Measurements from ENCODE around the gene LRP1. TPM values are rescaled to one million over a fixed set of nuclear protein-coding genes. Genes with fewer than 3 reads are reported as not detected.

Gene LRP1
- total and polyA plus RNA-seq, 2 experiments from 2014 or later = 26.6 to 145 TPM

DNA sequence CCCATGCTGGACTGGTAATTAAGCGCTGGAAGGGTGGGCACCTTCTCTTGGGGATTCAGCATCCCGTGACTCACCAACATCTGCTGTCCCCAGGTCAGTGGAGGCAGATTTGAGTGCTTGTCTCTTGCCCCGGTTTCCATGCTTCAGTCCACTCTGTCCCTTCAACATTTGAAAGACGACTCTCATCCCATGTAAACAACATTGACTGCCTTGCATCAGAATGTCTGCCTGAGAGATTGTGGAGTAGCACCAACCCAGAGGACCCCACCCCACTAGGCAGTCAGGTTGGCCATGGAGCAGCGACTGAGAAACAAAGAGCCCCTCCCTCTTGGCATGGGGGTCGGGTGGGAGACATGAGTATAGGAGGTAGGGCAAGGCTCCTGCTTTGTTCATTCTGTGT lies 127.6 kb downstream of the LRP1 start:
- no peak overlapping the region for H3K4me3 Mint-ChIP-seq

DNA sequence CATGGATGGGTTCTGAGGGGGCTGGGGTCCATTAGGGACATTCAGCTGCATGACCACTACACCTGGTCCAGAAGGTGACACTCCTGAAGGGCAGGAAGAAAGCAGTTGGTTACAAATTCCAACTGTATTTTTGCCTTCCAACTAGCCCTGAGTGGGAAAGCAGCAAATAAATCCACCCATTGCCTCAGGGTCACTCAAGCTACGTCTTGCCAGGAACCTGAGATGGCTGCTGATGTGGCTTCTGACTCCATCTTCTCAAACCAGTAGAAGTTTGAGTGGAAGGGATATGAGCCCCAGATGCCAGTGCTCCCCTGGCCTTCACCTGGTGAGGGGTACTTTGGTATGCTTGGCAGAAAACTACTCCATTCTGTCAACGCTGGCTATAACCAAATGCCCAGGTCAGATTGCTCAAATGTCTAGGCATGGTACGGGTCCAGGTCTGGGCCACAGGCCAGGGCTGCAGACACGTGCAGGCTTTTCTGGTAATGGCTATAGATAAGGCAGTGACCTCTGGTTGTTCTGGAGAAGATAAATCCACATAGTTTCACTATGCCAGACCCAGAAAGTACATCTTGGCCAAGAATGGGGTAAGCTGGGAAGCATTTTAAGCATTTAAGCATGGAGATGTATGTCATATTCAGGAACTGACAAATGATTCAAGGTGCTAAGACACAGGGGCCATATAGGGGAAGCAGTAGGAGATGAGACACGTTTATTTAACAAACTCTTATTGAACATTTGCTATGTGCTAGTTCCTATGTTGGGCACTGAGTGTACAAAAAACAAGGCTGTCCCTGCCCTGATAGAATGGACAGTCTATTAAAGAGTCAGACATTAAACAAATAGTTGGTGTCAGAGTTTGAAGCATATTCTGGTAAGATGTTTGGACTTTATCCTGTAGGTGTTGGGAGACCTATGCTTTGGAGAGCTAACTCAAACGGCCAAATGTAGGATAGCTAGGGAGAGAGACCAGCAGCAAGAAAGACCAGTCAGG lies 131.0 kb downstream of the LRP1 start:
- Mint-ChIP-seq H3K4me1 (peaks cover 18% of the 10 kb centered on the region), H3K36me3 (ENCODE audit: low read depth) (peaks cover 5% of the 10 kb centered on the region; the same call in 1 of the 3 replicates), H3K9me3 (no peaks in the 10 kb centered on the region), H3K4me3 (no peak overlapping the region), H3K27me3 (ENCODE audit: insufficient read depth, low read depth, poor library complexity) (peaks cover 9% of the 10 kb centered on the region), H3K27ac (no peak overlapping the region)
- Histone ChIP-seq H3K4me3 (no peak overlapping the region), H3K79me2 (replicated peaks; ENCODE audit: insufficient read depth) (no peaks in the 10 kb centered on the region), H4K20me1 (replicated peaks; ENCODE audit: insufficient read depth) (no peaks in the 10 kb centered on the region), H2AFZ (no peak overlapping the region), H3K36me3 (ENCODE audit: insufficient read depth) (no peaks in the 10 kb centered on the region), H3K4me2 (no peak overlapping the region), H3K27me3 (ENCODE audit: insufficient read depth) (no peaks in the 10 kb centered on the region), H3K9me2 (ENCODE audit: insufficient read depth) (no peaks in the 10 kb centered on the region), H3F3A (replicated peaks; ENCODE audit: low read depth) (no peaks in the 10 kb centered on the region), H3K27ac (ENCODE audit: low read depth) (no peak overlapping the region), H3K4me1 (ENCODE audit: insufficient read depth) (peaks cover 16% of the 10 kb centered on the region)
- DNase-seq (ENCODE audit: low spot score) (no peak), ATAC-seq (no peak)
- TF ChIP-seq CREB1 (CRISPR knock-in tag; IDR thresholded peaks at IDR 0.05; ENCODE audit: low read depth) (no peak), EZH2 (IDR thresholded peaks at IDR 0.05; ENCODE audit: low read depth, unreplicated experiment) (no peak), POLR2AphosphoS5 (IDR thresholded peaks at IDR 0.05; ENCODE audit: low read depth) (no peak)
- TF ChIP-seq, protein P1, sequence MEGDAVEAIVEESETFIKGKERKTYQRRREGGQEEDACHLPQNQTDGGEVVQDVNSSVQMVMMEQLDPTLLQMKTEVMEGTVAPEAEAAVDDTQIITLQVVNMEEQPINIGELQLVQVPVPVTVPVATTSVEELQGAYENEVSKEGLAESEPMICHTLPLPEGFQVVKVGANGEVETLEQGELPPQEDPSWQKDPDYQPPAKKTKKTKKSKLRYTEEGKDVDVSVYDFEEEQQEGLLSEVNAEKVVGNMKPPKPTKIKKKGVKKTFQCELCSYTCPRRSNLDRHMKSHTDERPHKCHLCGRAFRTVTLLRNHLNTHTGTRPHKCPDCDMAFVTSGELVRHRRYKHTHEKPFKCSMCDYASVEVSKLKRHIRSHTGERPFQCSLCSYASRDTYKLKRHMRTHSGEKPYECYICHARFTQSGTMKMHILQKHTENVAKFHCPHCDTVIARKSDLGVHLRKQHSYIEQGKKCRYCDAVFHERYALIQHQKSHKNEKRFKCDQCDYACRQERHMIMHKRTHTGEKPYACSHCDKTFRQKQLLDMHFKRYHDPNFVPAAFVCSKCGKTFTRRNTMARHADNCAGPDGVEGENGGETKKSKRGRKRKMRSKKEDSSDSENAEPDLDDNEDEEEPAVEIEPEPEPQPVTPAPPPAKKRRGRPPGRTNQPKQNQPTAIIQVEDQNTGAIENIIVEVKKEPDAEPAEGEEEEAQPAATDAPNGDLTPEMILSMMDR (conservative IDR thresholded peaks at IDR 0.05; ENCODE audit: low read depth in 2 of 2) = no peak

More for the DNA sequence above, 127.6 kb downstream of the LRP1 start:
- Histone ChIP-seq H3K4me2 (no peak overlapping the region), H3K4me1 (ENCODE audit: insufficient read depth) (peaks cover 5% of the 10 kb centered on the region), H3K9me2 (ENCODE audit: insufficient read depth) (no peaks in the 10 kb centered on the region), H3F3A (replicated peaks; ENCODE audit: low read depth) (no peaks in the 10 kb centered on the region; the same call in 1 of the 2 replicates), H3K4me3 (no peak overlapping the region), H3K36me3 (ENCODE audit: insufficient read depth) (no peaks in the 10 kb centered on the region), H4K20me1 (replicated peaks; ENCODE audit: insufficient read depth) (no peaks in the 10 kb centered on the region), H3K27me3 (ENCODE audit: insufficient read depth) (no peaks in the 10 kb centered on the region), H2AFZ (no peak overlapping the region), H3K27ac (ENCODE audit: low read depth) (no peak overlapping the region), H3K79me2 (replicated peaks; ENCODE audit: insufficient read depth) (no peaks in the 10 kb centered on the region)
- TF ChIP-seq NANOG (IDR thresholded peaks at IDR 0.05; ENCODE audit: borderline replicate concordance) (no peak), ZNF331 (CRISPR knock-in tag; IDR thresholded peaks at IDR 0.05; ENCODE audit: low read depth) (no peak), EZH2phosphoT487 (IDR thresholded peaks at IDR 0.05; ENCODE audit: unreplicated experiment) (no peak), CREB1 (CRISPR knock-in tag; IDR thresholded peaks at IDR 0.05; ENCODE audit: low read depth) (no peak), ZNF114 (CRISPR knock-in tag; IDR thresholded peaks at IDR 0.05) (no peak), POLR2AphosphoS5 (IDR thresholded peaks at IDR 0.05; ENCODE audit: low read depth) (no peak)
- TF ChIP-seq, protein P2, sequence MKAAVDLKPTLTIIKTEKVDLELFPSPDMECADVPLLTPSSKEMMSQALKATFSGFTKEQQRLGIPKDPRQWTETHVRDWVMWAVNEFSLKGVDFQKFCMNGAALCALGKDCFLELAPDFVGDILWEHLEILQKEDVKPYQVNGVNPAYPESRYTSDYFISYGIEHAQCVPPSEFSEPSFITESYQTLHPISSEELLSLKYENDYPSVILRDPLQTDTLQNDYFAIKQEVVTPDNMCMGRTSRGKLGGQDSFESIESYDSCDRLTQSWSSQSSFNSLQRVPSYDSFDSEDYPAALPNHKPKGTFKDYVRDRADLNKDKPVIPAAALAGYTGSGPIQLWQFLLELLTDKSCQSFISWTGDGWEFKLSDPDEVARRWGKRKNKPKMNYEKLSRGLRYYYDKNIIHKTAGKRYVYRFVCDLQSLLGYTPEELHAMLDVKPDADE (IDR thresholded peaks at IDR 0.05) = no peak
- TF ChIP-seq, protein P3, sequence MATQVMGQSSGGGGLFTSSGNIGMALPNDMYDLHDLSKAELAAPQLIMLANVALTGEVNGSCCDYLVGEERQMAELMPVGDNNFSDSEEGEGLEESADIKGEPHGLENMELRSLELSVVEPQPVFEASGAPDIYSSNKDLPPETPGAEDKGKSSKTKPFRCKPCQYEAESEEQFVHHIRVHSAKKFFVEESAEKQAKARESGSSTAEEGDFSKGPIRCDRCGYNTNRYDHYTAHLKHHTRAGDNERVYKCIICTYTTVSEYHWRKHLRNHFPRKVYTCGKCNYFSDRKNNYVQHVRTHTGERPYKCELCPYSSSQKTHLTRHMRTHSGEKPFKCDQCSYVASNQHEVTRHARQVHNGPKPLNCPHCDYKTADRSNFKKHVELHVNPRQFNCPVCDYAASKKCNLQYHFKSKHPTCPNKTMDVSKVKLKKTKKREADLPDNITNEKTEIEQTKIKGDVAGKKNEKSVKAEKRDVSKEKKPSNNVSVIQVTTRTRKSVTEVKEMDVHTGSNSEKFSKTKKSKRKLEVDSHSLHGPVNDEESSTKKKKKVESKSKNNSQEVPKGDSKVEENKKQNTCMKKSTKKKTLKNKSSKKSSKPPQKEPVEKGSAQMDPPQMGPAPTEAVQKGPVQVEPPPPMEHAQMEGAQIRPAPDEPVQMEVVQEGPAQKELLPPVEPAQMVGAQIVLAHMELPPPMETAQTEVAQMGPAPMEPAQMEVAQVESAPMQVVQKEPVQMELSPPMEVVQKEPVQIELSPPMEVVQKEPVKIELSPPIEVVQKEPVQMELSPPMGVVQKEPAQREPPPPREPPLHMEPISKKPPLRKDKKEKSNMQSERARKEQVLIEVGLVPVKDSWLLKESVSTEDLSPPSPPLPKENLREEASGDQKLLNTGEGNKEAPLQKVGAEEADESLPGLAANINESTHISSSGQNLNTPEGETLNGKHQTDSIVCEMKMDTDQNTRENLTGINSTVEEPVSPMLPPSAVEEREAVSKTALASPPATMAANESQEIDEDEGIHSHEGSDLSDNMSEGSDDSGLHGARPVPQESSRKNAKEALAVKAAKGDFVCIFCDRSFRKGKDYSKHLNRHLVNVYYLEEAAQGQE (IDR thresholded peaks at IDR 0.05; ENCODE audit: unreplicated experiment) = no peak
- Mint-ChIP-seq H3K27ac (no peak overlapping the region), H3K27me3 (ENCODE audit: insufficient read depth, low read depth, poor library complexity) (no peaks in the 10 kb centered on the region), H3K4me1 (peaks cover 8% of the 10 kb centered on the region), H3K36me3 (ENCODE audit: low read depth) (peaks cover 5% of the 10 kb centered on the region; the same call in 1 of the 3 replicates), H3K9me3 (no peaks in the 10 kb centered on the region)
- DNase-seq (ENCODE audit: low spot score) (no peak), ATAC-seq (no peak)
